ENCODE data around the gene SMCHD1. TPM values are rescaled to one million over a fixed set of nuclear protein-coding genes. Genes with fewer than 3 reads are reported as not detected.
"Not testable (repeated sequence)": the region's sequence is repeated elsewhere in the genome, so short reads cannot be mapped to it uniquely, and the experiment has no call there.

The SMCHD1 gene
- total RNA-seq, 1 donor from 2014 or later: 25.9 TPM

DNA sequence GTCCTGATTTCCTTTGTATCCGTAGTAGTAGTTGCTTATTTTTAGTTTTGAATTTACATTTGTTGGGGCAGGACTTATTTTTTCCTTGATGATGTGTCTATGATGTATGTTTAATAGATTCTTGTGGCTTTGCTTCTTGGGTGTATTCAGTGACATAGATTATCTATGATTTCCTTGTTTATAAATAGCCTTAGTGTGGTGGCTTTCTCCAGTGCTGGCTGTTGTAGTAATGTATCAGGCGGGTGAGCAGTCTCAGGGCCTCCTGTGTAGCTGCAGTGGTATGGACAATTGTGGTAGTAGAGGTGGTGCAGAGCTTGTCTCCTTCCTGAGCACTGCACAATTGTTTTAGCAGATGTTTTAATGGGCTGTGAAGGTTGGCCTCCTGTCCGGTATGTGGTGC lies 60.5 kb downstream of the SMCHD1 start:
- no peak overlapping the region for H3K4me3 ChIP-seq (ENCODE audit: low read depth, low read length)
- no peak for DNase-seq (ENCODE audit: low read depth)
- TF ChIP-seq, protein P1, sequence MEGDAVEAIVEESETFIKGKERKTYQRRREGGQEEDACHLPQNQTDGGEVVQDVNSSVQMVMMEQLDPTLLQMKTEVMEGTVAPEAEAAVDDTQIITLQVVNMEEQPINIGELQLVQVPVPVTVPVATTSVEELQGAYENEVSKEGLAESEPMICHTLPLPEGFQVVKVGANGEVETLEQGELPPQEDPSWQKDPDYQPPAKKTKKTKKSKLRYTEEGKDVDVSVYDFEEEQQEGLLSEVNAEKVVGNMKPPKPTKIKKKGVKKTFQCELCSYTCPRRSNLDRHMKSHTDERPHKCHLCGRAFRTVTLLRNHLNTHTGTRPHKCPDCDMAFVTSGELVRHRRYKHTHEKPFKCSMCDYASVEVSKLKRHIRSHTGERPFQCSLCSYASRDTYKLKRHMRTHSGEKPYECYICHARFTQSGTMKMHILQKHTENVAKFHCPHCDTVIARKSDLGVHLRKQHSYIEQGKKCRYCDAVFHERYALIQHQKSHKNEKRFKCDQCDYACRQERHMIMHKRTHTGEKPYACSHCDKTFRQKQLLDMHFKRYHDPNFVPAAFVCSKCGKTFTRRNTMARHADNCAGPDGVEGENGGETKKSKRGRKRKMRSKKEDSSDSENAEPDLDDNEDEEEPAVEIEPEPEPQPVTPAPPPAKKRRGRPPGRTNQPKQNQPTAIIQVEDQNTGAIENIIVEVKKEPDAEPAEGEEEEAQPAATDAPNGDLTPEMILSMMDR (conservative IDR thresholded peaks at IDR 0.05; ENCODE audit: low read depth, low read length): no peak

DNA sequence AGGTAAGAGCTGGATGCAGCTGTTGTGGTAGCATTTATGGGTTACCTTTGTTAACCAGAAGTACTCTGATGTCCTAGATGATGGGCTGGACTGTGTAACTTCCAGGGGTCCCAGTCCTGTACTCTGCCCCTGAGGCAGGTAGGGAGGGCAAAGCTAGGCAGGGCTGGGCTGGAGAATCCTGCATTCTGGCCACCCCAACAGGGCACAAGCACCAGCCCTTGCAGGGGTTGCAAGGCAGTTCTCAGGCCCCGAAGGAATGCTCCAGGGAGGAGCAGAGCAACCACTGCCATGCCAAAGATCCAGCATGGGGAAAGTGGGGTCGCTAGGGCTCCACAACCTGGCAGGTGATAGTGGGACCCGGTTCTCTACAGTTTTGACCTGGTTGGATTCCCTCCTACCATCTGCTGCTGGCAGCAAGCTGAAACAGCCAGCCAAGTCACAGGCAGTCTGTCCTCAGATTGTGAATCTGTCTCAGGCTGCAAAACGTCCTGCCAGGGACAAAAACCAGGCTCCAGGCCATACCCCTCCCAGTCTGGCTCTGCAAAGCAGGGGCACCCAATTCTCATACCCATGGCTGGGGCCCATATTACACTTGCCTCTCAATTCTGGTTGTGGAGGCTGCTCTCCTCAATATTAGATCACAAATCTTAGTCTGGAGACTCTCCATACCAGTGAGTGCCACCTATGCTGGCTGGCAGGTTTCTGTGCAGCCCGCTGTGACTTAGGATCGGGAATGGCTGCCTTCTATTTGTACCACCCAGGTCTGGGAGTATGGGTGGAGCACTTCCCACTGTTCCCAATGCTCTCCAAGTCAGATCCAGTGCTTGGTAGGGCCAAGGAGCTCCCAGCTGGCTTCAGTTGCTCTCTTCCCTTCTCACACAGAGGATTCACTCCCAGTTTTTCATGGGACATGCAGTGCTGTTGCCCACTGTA lies 61.1 kb downstream of the SMCHD1 start:
- H3K4me3 ChIP-seq (ENCODE audit: low read depth, low read length): no peak overlapping the region
- DNase-seq (ENCODE audit: low read depth): no peak
- TF ChIP-seq, protein P1 (conservative IDR thresholded peaks at IDR 0.05; ENCODE audit: low read depth, low read length): no peak

DNA sequence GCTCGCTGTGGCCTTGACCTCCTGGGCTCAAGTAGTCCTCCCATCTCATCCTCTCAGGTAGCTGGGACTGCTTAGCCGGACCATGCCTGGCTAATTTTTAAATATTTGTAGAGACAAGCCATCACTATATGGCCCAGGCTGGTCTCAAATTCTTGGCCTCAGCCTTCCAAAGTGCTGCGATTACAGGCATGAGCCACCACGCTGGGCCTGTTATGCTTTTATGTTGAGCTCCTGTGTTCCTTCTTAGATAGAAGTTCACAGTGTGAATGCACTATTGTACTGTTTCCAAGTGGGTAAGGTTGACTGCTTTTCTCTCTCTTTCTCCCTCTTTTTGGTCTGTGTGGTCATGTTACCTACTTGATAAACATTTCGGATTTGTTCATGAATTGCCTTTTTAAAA lies 61.9 kb downstream of the SMCHD1 start:
- TF ChIP-seq, protein P1 (conservative IDR thresholded peaks at IDR 0.05; ENCODE audit: low read depth, low read length): no peak
- DNase-seq (ENCODE audit: low read depth): no peak
- no peak overlapping the region for H3K4me3 ChIP-seq (ENCODE audit: low read depth, low read length)

DNA sequence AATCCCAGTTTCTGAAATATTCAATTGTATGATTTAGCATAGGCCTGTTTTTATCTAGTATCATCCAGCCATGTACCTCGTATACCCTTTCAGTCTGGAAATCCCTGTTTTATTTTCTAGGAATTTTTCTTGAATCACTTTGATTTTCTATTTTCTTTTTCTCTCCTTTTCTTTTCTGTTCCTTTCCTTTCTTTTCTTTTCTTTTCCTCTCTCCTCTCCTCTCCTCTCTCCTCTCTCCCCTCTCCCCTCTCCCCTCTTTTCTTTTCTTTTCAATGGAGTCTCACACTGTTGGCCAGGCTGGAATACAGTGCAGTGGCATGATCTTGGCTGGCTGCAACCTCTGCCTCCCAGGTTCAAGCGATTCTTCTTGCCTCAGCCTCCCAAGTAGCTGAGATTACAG lies 63.5 kb downstream of the SMCHD1 start:
- no peak overlapping the region for H3K4me3 ChIP-seq (ENCODE audit: low read depth, low read length)
- no peak for DNase-seq (ENCODE audit: low read depth)
- TF ChIP-seq, protein P1 (conservative IDR thresholded peaks at IDR 0.05; ENCODE audit: low read depth, low read length): no peak

DNA sequence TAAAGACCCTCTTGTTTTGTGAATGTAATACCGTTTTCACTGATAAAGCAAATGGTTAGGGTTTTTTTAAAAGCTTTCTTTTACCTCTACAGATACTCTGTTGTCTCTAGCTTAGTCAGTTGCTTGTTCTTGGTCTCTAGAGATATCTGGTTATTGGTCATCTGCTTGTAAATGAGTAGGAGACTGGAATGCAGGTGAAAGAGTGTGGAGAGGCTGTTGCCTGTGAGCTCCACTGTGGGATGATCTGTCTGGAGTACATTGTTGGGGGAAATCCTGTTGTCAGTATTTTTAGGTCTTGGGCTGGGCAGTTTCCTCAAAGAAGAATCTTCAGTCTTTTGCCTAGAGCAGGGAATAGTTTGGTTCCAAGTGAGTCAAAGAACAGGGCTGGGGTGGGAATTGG lies 67.7 kb downstream of the SMCHD1 start:
- no peak for DNase-seq (ENCODE audit: low read depth)
- TF ChIP-seq, protein P1 (conservative IDR thresholded peaks at IDR 0.05; ENCODE audit: low read depth, low read length): no peak
- no peak overlapping the region for H3K4me3 ChIP-seq (ENCODE audit: low read depth, low read length)

DNA sequence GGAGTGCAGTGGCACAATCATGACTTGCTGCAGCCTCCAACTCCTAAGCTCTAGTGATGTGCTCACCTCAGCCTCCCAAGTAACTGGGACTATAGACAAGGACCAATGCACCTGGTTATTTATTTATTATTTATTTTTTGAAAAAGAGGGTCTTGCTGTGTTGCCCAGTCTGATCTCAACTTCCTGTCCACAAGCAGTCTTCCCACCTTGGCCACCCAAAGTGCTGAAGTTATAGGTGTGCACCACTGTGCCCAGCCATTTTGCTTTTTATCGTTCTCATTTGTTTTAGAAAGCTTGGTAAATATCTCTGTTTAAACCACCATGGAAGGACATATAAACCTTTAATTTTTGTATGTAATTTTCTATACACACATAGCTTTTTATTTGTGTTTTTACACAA lies 74.2 kb downstream of the SMCHD1 start:
- no peak overlapping the region for H3K4me3 ChIP-seq (ENCODE audit: low read depth, low read length)
- DNase-seq (ENCODE audit: low read depth): no peak
- TF ChIP-seq, protein P1 (conservative IDR thresholded peaks at IDR 0.05; ENCODE audit: low read depth, low read length): no peak

DNA sequence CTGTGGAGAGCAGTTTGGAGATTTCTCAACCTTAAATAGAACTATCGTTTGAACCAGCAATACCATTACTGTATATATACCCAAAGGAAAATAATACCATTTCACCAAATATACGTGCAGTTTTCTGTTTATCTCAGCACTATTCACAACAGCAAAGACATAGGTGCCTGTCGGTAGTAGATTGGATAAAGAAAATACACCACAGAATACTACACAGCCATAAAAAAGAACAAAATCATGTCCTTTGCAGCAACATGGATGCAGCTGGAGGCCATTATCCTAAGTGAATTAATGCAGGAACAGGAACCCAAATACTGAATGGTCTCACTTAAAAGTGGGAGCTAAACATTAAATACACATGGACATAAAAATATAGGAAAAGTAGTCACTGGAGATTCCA lies 81.3 kb downstream of the SMCHD1 start:
- no peak for DNase-seq (ENCODE audit: low read depth)
- H3K4me3 ChIP-seq (ENCODE audit: low read depth, low read length): no peak overlapping the region
- TF ChIP-seq, protein P1 (conservative IDR thresholded peaks at IDR 0.05; ENCODE audit: low read depth, low read length): no peak

DNA sequence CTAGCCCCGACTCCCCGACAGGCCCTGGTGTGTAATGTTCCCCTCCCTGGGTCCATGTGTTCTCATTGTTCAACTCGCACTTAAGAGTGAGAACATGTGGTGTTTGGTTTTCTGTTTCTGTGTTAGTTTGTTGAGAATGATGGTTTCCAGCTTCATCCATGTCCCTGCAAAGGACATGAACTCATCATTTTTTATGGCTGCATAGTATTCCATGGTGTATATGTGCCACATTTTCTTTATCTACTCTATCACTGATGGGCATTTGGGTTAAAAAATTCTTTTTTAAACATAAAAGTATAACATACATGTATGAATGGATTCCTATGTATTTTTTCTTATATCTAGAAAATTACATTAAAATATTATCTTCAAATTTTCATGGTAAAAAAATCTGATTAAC lies 84.6 kb downstream of the SMCHD1 start:
- not testable (repeated sequence) for DNase-seq (ENCODE audit: low read depth); H3K4me3 ChIP-seq (ENCODE audit: low read depth, low read length)
